Progenitor cell of endocrine pancreas (in vitro differentiated cells): ENCODE measurements around the gene TMEM106A. TPM values are rescaled to one million over a fixed set of nuclear protein-coding genes. Genes with fewer than 3 reads are reported as not detected.
"Not testable (repeated sequence)": the region's sequence is repeated elsewhere in the genome, so short reads cannot be mapped to it uniquely, and the experiment has no call there.

Source experiments
- DNase-seq: peaks from one replicate; pipeline ENCODE4 v3.0.0; 2021; ENCODE audit warnings: low spot score; ENCODE audit not compliant: unreplicated experiment
- H3K27ac Mint-ChIP-seq: 2 replicates; pipeline ENCODE4 v1.8.0; 2021; ENCODE audit warnings: mild to moderate bottlenecking, moderate library complexity, mixed read lengths
- H3K27me3 Mint-ChIP-seq: 2 replicates; pipeline ENCODE4 v1.8.0; 2021; ENCODE audit warnings: mixed read lengths
- H3K36me3 Mint-ChIP-seq: 2 replicates; pipeline ENCODE4 v1.8.0; 2022; ENCODE audit warnings: mixed read lengths; ENCODE audit not compliant: insufficient read depth
- H3K4me1 Mint-ChIP-seq: 2 replicates; pipeline ENCODE4 v1.8.0; 2021; ENCODE audit warnings: low read depth, mixed read lengths
- H3K4me3 Mint-ChIP-seq: 2 replicates; pipeline ENCODE4 v1.8.0; 2021; ENCODE audit warnings: low read depth, mild to moderate bottlenecking, moderate library complexity, mixed read lengths
- H3K9me3 Mint-ChIP-seq: 2 replicates; pipeline ENCODE4 v1.8.0; 2021; ENCODE audit warnings: low read depth, mixed read lengths
- CTCF ChIP-seq: fragments of 200-600 bp; sonication (generic); IDR thresholded peaks from one replicate; pipeline ENCODE4 v1.5.0; 2021; ENCODE audit warnings: antibody characterized with exemption, mild to moderate bottlenecking; ENCODE audit not compliant: unreplicated experiment
- long read RNA-seq: library from polyadenylated mRNA; unstranded; transcript quantifications from one replicate; pipeline ENCODE4 v2.0.0, GENCODE V29; 2020
- total RNA-seq: library from RNA; stranded (reverse); gene quantifications from 2 replicates; pipeline ENCODE4 v1.2.1, GENCODE V29; 2021

The TMEM106A gene, protein sequence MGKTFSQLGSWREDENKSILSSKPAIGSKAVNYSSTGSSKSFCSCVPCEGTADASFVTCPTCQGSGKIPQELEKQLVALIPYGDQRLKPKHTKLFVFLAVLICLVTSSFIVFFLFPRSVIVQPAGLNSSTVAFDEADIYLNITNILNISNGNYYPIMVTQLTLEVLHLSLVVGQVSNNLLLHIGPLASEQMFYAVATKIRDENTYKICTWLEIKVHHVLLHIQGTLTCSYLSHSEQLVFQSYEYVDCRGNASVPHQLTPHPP
- total RNA-seq: 5.1 and 8.6 TPM in 2 replicates
- long read RNA-seq: 0 reads

GRCh38 chr17:43211480-43212402 lies at the start of gene TMEM106A:
TMEM106A (plus strand) TSS chr17:43211875; CDS start chr17:43213042, 1,167 bp downstream.
- Mint-ChIP-seq H3K36me3 (peaks cover 16% of the 10 kb centered on the region), H3K4me3 (peak within 1 kb of the TSS; percentile 89), H3K4me1 (peaks cover 19% of the 10 kb centered on the region), H3K27ac (peak within 1 kb of the TSS; percentile 96), H3K9me3 (no peaks in the 10 kb centered on the region), H3K27me3 (no peaks in the 10 kb centered on the region)
- DNase-seq: peak; percentile 32
- TF ChIP-seq CTCF: peak; percentile 50

DNA sequence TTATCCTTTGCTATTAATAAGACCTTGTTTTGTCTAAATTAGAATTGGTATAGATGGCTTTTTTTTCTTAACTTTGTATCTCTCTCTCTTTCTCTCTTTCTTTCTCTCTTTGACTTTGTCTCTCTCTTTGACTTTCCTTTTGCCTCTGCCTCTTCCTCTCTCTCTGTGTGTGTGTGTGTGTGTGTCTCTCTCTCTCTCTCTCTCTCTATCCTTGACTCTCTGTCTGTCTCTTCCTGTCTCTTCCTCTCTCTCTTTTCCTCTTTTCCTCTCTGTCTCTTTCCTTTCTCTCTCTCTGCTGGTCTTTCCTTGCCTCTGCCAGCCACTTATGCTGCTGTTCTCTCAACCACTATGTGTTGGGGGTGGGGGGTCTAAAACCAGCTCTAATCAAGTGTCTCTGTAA lies 45.7 kb upstream of the TMEM106A start:
- H3K4me1 Mint-ChIP-seq: not testable (repeated sequence)

DNA sequence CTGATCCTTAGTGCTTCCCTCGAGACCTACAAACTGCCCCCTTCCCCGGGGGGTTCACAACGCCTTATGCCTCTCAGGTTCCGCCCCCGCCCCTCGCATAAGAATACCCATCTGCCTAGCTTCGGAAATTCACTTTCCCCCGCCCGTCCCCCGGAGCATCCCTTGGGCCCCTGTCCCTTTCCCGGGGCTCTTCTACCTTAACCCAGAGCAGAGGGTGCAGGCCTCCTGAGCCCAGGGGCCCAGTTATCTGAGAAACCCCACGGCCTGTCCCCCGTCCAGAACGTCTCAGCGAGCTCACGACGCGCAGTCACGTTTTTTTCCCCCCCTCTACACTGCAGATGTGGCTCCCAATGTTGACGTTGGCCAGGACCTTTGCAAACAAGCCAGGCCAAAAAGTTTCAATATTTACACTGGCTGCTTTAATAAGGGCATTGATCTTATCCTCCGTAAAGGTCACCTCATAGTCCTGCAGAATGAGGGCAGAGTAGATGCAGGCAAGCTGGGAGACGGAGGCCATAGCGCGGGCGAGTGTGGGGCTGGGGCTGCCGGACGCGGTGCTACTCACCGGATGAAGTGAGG lies 42.0 kb upstream of the TMEM106A start:
- Mint-ChIP-seq H3K27ac (no peak overlapping the region), H3K4me3 (no peak overlapping the region), H3K36me3 (peaks cover 11% of the 10 kb centered on the region), H3K9me3 (peaks cover 3% of the 10 kb centered on the region), H3K27me3 (no peaks in the 10 kb centered on the region), H3K4me1 (peaks cover 21% of the 10 kb centered on the region)
- no peak for TF ChIP-seq CTCF
- no peak for DNase-seq

More for the DNA sequence above, 45.7 kb upstream of the TMEM106A start:
- Mint-ChIP-seq H3K4me3 (peak overlapping the region; percentile 1), H3K36me3 (peaks cover 17% of the 10 kb centered on the region)
- not testable (repeated sequence) for H3K27ac Mint-ChIP-seq, H3K9me3 Mint-ChIP-seq, H3K27me3 Mint-ChIP-seq, DNase-seq

GRCh38 chr17:43170140-43170765 lies 41.4 kb upstream of the TMEM106A start:
- Mint-ChIP-seq H3K4me3 (no peak overlapping the region), H3K9me3 (peaks cover 3% of the 10 kb centered on the region), H3K27ac (no peak overlapping the region), H3K4me1 (peaks cover 21% of the 10 kb centered on the region), H3K27me3 (no peaks in the 10 kb centered on the region), H3K36me3 (peaks cover 11% of the 10 kb centered on the region)
- DNase-seq: peak; percentile 67
- TF ChIP-seq CTCF: no peak

GRCh38 chr17:43170766-43171585 lies 40.7 kb upstream of the TMEM106A start, which contains the start of gene NBR1:
NBR1 (plus strand) TSS chr17:43171214; CDS start chr17:43175800, 4,586 bp downstream.
- Mint-ChIP-seq H3K4me1 (peaks cover 27% of the 10 kb centered on the region), H3K27me3 (no peaks in the 10 kb centered on the region), H3K27ac (no peak within 1 kb of the TSS), H3K4me3 (no peak within 1 kb of the TSS), H3K9me3 (peaks cover 3% of the 10 kb centered on the region), H3K36me3 (peaks cover 14% of the 10 kb centered on the region)
- DNase-seq: peak; percentile 90
- peak; percentile 46 for TF ChIP-seq CTCF
